GM18907 (cell line): Measurements from ENCODE around the gene NUP205.

ENCODE experiments used
- ATAC-seq: cut with Tn5 transposase; IDR thresholded peaks from one replicate; pipeline ENCODE4 v1.9.1; 2021; ENCODE audit warnings: mild to moderate bottlenecking, moderate library complexity; ENCODE audit not compliant: unreplicated experiment

Gene NUP205

DNA sequence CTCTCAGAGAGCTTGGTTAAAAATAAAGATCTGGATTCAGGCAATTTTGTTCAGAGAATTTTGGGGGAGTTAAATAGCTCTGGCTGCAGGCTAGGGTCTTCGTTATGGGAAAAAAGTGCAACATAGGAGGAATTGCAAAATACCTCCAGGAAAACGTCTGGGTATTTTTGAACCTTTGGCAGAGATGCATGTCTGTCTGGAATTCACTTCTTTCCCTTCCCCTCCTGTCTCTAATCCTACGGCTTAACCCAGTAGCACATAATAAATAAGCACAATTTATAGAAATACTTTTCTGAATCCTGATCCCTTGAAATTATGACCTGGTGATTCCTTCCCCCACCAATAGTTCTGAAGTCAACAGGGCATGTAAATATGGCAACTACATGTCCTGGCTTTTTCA, 19.3 kb upstream of the NUP205 start:
- ATAC-seq = no peak

DNA sequence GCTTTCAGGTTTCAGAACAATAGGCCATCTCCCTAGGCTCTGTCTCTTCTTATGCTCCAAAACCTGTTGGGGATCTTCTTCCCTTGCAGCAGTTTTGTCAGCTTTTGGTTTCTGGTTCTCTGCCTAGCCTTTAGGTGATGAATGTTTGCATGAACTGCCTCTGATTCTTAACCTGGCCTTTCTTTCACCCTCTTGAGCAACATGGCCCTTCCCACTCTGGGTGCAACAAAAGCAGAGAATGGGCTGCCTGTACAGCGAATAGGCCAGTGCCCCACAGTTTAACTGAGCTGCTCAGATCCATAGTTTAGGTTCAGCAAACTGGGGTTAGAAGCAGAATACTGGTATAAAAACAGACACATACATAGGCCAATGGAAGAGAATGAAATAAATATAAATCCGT, 18.1 kb upstream of the NUP205 start:
- no peak for ATAC-seq

DNA sequence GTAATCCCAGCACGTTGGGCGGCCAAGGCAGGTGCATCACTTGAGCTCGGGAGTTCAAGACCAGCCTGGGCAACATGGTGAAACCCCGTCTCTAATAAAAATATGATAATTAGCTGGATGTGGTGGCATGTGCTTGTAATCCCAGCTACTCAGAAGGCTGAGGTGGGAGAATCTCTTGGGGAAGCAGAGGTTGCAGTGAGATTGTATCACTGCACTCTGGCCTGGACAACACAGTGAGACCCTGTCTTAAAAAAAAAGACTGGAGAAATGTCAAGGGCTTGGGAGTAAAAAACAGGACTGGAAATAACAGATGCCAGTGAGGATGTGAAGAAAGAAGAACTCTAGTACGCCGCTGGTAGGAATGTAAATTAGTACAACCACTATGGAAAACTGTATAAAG, 16.7 kb upstream of the NUP205 start:
- no peak for ATAC-seq

DNA sequence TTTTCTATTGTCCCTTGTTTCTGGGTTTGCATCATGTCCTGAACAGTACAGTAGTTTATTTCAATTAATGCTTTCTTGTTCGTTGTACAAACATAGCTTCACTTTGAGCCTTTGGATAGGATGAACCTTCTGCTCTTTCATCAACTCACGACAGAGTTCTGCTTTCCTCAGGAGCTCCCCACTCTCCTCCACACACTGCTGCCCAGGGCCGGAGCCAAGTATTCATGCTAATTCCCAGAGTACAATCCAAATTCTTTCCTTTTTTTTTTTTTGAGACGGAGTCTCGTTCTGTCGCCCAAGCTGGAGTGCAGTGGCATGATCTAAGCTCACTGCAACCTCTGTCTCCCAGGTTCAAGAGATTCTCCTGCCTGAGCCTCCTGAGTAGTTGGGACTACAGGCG, 7.5 kb upstream of the NUP205 start:
- ATAC-seq = no peak

DNA sequence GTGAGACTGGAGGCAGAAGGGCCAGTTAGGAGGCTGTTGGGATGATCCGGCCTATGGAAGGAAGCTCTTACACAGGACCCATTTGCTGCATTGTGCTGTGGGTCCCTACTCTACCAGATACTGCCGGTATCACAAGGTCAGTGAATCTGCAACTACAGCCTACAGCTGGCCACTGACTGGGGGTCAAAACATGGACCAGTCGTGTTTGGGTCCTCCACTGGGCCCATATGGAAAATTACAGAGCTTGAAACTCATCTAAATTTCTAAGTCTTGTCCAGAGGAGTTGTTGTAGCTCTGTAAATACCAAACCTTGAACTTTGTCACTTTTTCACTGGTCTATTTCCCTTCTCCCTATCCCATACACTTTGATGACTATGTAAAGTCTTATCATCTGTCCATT, 5.6 kb upstream of the NUP205 start:
- ATAC-seq = no peak

DNA sequence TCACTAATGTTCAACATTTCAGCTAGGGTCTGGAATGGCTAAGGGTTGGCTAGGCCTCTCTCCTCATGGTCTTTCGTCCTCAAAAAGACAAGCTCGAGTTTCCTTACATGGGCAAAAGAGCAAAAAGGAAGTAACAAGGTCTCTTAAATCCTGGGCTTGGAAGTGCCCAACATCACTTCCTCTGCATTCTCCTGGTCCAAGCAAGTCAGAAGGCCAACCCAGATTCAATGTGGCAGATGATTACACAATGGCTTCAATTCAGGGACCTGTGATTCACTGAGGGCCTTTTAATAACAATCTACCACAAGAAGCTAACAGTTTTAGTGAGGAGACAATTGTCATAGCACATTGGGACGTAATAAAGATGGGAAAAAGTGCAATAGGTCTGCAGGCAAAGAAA, 4.4 kb upstream of the NUP205 start:
- no peak for ATAC-seq

DNA sequence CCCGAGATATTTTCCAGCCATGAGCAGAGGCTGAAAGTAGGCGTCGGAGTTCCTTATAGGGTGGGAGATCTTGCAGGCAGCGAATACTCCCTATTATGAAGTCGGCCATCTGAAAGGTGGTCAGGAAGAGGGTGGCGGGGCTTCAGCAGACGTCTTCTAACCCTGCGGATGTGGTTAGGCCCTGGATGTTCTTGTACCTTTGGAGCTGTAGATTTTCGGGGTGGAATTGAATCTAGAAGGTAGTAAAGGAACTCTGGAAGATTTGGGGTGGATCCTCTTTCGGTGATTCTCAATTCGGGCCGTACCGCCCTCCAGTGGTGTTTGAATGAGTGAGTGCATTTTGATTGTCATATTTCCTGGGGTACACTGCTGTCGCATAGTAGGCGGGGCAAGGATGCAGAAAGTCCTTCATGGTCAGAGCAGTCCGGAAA, 635 bp downstream of the NUP205 start:
- peak; percentile 86 for ATAC-seq

DNA sequence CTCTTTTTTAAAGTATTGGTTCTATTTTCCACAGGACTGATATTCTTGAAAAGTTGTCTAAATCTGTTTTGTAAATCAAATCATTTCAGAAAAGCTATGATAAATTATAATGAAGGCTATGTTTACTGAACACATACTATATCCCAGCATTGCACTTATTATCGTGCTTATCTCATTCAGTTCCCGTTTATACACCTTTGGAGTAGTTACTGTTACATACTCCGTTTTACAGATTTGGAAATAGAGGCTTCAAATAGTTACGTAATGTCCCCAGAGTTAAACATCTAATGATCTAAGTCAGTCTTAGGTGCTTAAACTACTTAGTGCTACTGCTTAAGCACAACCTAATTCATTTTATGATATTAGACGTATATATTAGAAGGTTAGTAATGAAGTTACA, 1.2 kb downstream of the NUP205 start:
- ATAC-seq = no peak

DNA sequence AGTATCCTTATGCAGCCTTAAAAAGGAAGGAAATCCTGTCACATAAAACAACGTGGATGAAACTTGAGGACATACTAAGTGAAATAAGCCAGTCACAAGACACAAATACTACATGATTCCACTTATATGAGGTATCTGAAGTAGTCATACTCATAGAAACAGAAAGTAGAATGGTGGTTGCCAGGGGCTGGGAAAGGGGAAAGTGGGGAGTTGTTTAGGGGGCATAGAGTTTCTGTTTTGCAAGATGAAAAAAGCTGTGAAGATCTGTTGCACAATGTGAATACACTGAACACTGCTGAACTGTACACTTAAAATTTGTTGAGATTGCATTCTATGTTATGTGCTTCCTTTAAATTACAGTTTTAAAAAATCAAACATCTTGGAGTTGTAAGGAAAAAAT, 2.9 kb downstream of the NUP205 start:
- ATAC-seq = no peak

DNA sequence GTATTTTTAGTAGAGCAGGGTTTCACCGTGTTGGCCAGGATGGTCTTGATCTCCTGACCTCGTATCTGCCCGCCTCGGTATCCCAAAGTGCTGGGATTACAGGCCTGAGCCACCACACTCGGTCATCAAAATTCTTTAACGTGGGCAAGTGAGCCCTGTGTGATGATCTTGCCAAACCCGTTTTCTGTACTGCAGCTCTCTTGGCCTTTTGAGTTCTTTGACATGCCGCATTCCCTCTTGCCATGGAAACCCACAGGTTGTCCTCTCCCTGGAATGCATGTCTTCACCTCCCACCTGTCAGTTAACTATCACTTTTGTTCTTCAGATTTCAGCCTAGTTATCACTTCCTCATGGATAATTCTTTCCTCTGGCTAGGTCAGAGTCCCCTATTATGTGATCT, 5.0 kb downstream of the NUP205 start:
- ATAC-seq = no peak

DNA sequence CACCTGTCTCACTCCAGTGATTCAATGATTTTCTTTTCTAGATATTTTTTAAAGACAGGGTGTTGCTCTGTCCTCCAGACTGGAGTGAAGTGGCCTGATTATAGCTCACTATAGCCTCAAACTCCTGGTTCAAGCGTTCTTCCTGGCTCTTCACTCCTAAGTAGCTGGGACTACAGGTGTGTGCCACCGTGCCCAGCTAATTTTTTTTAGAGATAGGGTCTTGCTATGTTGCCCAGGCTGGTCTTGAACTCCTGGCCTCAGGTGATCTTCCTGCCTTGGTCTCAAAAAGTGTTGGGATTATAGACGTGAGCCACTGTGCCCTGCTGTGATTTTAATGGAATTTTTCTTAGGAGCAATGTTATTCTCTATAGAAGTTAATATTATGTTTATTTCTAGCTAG, 14.1 kb downstream of the NUP205 start:
- ATAC-seq = no peak

DNA sequence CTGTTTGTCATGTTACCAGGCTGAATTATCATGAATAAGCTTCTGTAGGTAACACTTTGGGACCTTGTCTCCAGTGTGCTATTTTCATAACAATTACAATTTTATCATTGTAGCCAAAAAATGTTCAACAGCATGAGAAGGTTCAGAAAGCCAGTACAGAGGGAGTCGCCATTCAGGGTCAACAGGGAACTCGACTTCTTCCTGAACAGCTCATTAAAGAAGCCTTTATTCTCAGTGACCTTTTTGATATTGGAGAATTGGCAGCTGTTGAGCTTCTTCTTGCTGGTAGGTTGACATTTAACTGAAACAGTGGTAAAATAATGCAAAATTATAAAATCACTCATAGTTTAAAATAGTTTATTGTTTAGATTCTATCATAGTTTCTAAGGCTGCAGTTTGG, 15.8 kb downstream of the NUP205 start:
- no peak for ATAC-seq

DNA sequence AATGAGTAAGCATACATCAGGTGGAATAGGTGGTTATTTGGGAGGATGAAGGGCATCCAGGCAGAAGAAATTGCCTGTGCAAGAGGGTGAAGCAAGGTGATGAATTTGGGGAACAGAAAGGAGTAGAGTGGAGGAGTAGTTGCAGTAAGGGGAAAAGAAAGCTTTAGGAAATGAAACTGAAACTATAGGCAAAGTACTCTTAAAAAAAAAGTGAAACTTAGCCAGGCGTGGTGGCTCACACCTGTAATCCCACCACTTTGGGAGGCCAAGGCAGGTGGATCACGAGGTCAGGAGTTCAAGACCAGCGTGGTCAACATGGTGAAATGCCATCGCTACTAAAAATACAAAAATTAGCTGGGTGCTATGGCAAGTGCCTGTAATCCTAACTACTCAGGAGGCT, 17.6 kb downstream of the NUP205 start:
- ATAC-seq = no peak

DNA sequence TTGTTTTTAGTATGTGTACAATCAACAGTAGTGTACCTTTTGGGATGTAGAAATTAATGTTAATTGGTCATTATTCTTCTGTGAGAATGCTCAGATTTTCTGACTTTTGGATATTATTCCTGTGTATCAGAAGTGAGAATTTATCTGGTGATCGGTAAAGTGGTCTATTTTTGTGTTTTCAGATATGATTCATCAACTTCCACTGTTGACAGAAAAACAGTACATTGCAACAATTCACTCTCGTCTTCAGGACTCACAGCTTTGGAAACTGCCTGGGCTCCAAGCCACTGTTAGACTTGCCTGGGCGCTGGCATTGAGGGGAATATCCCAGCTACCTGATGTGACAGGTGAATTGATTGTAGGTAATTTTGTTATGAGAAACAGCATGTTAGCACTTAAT, 20.9 kb downstream of the NUP205 start:
- no peak for ATAC-seq

DNA sequence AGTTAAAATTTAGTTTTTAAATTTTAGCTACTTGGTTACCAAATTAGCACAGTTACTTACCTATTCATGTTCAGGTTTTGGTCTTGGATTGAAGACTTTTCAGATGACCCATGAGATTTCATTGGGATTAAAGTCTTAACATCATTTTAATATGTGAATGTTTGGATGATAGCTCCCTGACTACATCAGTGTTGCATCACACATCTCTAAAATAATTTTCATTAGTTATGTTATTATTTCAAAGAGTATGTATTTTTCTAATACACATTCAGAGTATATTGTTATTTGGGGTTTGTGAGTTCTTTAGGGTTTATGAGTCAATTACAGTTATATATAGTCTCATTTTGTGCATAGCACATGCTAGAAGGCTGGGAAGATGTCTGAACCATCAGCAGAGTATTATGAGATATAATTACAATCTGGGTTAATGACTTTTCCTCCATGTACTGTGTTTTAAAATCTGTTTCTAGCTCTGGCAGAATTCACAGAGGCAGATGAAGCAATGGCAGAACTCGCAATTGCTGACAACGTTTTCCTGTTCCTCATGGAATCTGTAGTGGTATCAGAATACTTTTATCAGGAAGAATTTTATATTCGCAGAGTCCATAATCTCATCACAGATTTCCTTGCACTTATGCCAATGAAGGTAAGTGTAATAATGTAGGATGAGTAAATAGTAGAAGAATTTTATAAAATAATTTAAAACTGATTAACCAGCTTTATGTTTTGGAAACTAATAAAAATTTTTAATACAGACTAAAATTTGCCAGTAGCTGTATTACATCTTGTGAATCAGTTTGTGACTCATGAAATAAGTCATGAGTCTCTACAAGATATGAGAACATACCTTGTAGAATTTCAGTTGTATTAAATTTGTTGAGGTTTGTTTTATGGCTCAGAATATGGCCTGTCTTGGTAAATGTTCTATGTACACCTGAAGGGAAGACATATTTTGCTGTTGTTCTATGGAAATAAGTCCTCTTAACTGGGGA, 26.9 kb downstream of the NUP205 start:
- ATAC-seq = no peak

DNA sequence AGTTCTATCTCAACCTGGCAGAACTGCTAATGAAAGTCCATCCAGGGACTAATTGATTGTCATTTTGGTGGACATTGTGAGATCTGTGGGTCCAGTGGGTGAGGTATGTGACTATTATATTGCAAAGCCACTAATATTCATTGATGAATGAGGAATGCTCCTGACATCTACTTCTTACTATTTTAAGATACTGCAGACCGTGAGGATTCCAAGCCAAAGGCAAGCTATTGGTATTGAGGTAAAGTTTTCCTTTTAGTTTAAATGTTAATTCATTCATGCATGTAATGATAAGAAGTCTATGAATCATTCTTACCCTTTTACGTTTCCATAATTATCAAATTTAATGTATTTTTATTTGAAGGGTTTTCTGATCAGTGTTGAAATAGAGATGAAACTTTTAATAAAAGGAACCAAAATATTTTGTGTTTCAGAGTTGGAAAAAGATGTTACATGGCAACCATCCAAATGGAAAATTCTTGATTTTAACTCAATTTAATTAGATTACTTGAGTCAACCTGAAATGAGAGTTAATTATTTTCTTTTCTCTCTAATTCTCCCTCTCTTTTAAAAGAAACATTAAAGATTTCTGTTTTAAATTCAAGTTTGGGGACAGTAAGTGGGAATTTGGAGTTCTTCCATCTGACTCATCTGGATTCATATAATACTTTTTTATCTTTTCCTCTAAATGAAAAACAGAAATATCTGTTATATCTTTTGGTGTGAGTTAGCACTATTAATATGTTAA, 39.6 kb downstream of the NUP205 start:
- no peak for ATAC-seq

DNA sequence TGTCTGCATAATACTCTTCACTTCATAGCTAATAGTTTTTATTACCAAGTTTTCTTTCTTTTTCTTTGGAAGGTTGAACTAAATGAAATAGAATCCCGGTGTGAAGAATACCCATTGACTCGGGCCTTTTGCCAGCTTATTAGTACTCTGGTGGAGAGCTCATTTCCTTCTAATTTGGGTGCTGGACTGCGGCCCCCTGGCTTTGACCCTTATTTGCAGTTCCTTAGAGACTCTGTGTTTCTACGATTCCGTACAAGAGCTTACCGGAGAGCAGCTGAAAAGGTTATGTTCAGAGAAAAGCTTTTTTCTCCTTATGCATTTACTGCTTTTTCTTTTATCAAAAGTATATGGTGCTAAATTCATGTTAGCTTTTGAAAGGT, 40.2 kb downstream of the NUP205 start:
- no peak for ATAC-seq

DNA sequence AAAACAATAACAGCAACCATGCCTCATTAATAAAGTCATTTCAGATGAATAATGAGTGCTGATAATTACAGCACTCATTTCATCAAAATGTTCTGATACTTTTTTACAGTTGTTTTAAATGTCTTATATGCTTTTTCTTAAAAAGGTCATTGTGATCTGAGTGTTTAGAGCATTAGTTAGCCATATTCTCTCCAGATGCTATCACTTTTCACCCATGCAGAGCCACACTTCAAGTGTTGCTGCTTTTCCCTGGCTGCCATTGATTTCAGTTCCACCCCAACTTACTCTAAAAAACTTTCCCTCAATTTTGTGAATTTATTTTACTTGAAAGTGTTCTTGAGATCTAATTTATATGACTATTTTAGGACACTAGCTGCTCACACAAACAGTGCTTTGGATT, 41.8 kb downstream of the NUP205 start:
- ATAC-seq = no peak

DNA sequence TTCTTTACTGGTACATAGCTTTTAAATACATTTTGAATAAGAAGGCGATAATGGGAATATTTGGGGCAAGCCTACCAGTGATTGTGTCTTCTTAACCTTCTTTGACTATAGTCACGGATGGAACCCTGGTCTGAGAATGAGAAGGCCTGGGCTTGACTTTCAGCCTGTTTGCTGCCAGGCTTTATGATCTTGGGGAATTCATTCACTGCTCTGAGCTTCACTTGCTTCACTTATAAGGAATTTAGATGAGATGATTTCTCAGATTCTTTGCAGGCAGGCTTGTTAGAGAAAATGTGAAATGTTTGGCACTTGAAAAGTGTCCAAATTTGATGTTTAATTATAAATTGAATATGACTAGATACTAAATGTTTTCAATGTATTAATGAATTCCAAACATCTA, 42.5 kb downstream of the NUP205 start:
- ATAC-seq = no peak

DNA sequence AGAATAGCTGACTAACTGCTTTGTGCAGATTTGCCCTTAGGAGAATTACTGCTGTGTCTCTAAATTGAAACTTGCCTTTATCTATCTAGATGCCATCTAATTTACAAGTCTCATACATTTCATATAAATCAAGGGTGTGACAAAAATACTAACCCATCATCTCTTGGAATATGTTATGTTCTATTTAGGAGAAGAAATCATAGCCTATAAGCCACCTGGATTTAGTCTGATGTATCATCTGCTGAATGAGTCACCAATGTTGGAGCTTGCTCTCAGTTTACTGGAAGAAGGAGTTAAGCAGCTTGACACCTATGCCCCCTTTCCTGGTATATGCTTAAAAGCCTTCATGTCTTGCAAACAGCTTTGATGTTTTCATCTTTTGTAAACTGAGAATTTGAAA, 43.5 kb downstream of the NUP205 start:
- ATAC-seq = no peak

DNA sequence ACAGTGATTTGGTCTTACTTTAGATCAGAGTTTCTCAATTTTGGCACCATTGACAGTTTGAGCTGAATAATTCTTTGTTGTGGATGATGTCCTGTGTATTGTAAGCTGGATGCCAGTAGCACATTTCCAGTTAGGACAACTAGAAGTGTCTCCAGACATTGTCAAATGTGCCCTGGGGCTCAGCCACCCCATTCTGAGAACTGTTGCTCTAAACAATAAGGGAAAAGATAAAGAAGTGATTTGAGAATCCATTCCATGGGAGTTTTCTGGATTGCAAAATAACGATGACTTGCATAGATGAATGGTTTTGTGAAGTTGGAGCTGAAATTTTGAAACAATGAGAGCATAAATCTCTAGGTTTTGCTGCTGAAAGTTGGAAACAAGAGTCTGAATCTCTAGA, 44.6 kb downstream of the NUP205 start:
- no peak for ATAC-seq

DNA sequence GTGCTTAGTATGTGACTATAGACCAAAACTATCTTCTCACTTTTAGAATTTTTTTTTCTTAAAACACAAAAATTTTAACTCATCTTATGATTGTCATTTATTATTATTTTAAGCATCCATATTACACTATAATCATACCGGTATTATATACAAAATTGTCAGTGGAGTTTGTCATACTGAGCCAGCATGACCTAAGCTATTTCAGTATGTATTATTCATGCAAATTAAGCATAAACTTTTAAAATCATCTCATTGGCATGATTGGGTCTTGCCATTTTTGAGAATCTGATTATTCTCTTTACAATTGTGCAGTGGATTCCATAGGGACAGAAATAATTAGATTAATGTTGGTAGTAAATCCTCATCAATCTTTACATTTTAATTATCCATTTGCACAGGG, 58.4 kb downstream of the NUP205 start:
- ATAC-seq = no peak
